SK-N-SH treated with all-trans-retinoic acid at 6 μM for 48 hours (cell line): Measurements from ENCODE around the gene WASL.

Experiments
- ATAC-seq: fragments of 200-7000 bp; cut with Tn5 transposase; 3 replicates; pipeline ENCODE4 v1.9.1; 2020; ENCODE audit warnings: mild to moderate bottlenecking, moderate library complexity
- ARNTL ChIP-seq: fragments of 450-650 bp; formaldehyde crosslinking; IDR thresholded peaks from 2 replicates; pipeline ENCODE4 v1.5.0; 2020; ENCODE audit warnings: low read depth, mild to moderate bottlenecking, moderate library complexity, borderline replicate concordance
- BACH2 ChIP-seq: fragments of 250-450 bp; sonication (Bioruptor Pico); IDR thresholded peaks from 2 replicates; pipeline ENCODE4 v1.9.0; 2021; ENCODE audit warnings: mild to moderate bottlenecking, borderline replicate concordance
- CREB5 ChIP-seq: fragments of 250-450 bp; sonication (Bioruptor Pico); IDR thresholded peaks from 2 replicates; pipeline ENCODE4 v1.5.1; 2020; ENCODE audit warnings: low read depth, mild to moderate bottlenecking, moderate library complexity
- CSDC2 ChIP-seq: fragments of 250-450 bp; sonication (Bioruptor Pico); IDR thresholded peaks from 2 replicates; pipeline ENCODE4 v1.5.0; 2020; ENCODE audit warnings: mild to moderate bottlenecking, moderate library complexity
- CSRNP3 ChIP-seq: fragments of 250-450 bp; sonication (Bioruptor Pico); IDR thresholded peaks from 2 replicates; pipeline ENCODE4 v1.5.1; 2021; ENCODE audit warnings: mild to moderate bottlenecking, moderate library complexity
- ESRRG ChIP-seq: fragments of 250-450 bp; sonication (Bioruptor Pico); IDR thresholded peaks from 2 replicates; pipeline ENCODE4 v1.6.1; 2021; ENCODE audit warnings: mild to moderate bottlenecking
- ISL1 ChIP-seq: fragments of 250-450 bp; sonication (Bioruptor Pico); IDR thresholded peaks from 2 replicates; pipeline ENCODE4 v2.1.2; 2022; ENCODE audit warnings: mild to moderate bottlenecking, moderate library complexity
- OSR1 ChIP-seq: fragments of 250-450 bp; sonication (Bioruptor Pico); IDR thresholded peaks from 2 replicates; pipeline ENCODE4 v1.8.0; 2022; ENCODE audit warnings: moderate library complexity, mild to moderate bottlenecking, inconsistent platforms
- PATZ1 ChIP-seq: fragments of 250-450 bp; sonication (Bioruptor Pico); IDR thresholded peaks from 2 replicates; pipeline ENCODE4 v1.8.0; 2020; ENCODE audit warnings: mild to moderate bottlenecking, moderate library complexity, borderline replicate concordance
- POU6F1 ChIP-seq: fragments of 250-450 bp; sonication (Bioruptor Pico); IDR thresholded peaks from 2 replicates; pipeline ENCODE4 v1.8.0; 2021; ENCODE audit warnings: low read depth, mild to moderate bottlenecking, moderate library complexity, borderline replicate concordance
- PPARA ChIP-seq: fragments of 250-450 bp; sonication (Bioruptor Pico); IDR thresholded peaks from 2 replicates; pipeline ENCODE4 v1.5.0; 2020; ENCODE audit warnings: mild to moderate bottlenecking, borderline replicate concordance
- RARB ChIP-seq: fragments of 250-450 bp; sonication (Bioruptor Pico); IDR thresholded peaks from 2 replicates; pipeline ENCODE4 v1.8.0; 2021; ENCODE audit warnings: mild to moderate bottlenecking, moderate library complexity
- SNAI2 ChIP-seq: fragments of 250-450 bp; sonication (Bioruptor Pico); IDR thresholded peaks from 2 replicates; pipeline ENCODE4 v1.5.0; 2020; ENCODE audit warnings: mild to moderate bottlenecking, moderate library complexity
- TCF4 ChIP-seq: fragments of 250-450 bp; sonication (Bioruptor Pico); IDR thresholded peaks from 2 replicates; pipeline ENCODE4 v1.8.0; 2021; ENCODE audit warnings: mild to moderate bottlenecking, moderate library complexity, borderline replicate concordance
- TOX ChIP-seq: fragments of 250-450 bp; sonication (Bioruptor Pico); IDR thresholded peaks from 2 replicates; pipeline ENCODE4 v1.8.0; 2021; ENCODE audit warnings: mild to moderate bottlenecking, moderate library complexity, borderline replicate concordance
- TSHZ2 ChIP-seq: fragments of 250-450 bp; sonication (Bioruptor Pico); IDR thresholded peaks from 2 replicates; pipeline ENCODE4 v1.5.0; 2020; ENCODE audit warnings: mild to moderate bottlenecking, moderate library complexity
- ZC3H10 ChIP-seq: fragments of 250-450 bp; sonication (Bioruptor Pico); IDR thresholded peaks from 2 replicates; pipeline ENCODE4 v1.5.1; 2021; ENCODE audit warnings: mild to moderate bottlenecking, moderate library complexity
- ZFP3 ChIP-seq: fragments of 250-450 bp; sonication (Bioruptor Pico); IDR thresholded peaks from 2 replicates; pipeline ENCODE4 v1.5.0; 2020; ENCODE audit warnings: mild to moderate bottlenecking, moderate library complexity
- ZNF565 ChIP-seq: fragments of 450-650 bp; formaldehyde crosslinking; conservative IDR thresholded peaks from 2 replicates; pipeline ENCODE4 v1.5.0; 2020; ENCODE audit warnings: low read depth, mild to moderate bottlenecking, moderate library complexity
- ZNF8 ChIP-seq: fragments of 450-650 bp; formaldehyde crosslinking; IDR thresholded peaks from 2 replicates; pipeline ENCODE4 v1.5.0; 2020; ENCODE audit warnings: mild to moderate bottlenecking, moderate library complexity

The WASL gene

GRCh38 chr7:123695944-123696677 is 52.7 kb downstream of the WASL start (continued):
- TF ChIP-seq CREB5 (CRISPR knock-in tag): no peak

- TF ChIP-seq PATZ1: no peak
- no peak for TF ChIP-seq CSRNP3
- TF ChIP-seq ARNTL (CRISPR knock-in tag): no peak
- no peak for TF ChIP-seq POU6F1 (CRISPR knock-in tag)
- no peak for TF ChIP-seq ZFP3 (CRISPR knock-in tag)
- TF ChIP-seq OSR1 (CRISPR knock-in tag): no peak
- no peak for TF ChIP-seq ZNF565 (CRISPR knock-in tag)
- no peak for TF ChIP-seq ZNF8 (CRISPR knock-in tag)
- TF ChIP-seq ZC3H10: no peak
- no peak for TF ChIP-seq CREB5 (CRISPR knock-in tag)
- TF ChIP-seq PPARA: no peak
- no peak for TF ChIP-seq ISL1 (CRISPR knock-in tag)
- TF ChIP-seq CSDC2 (CRISPR knock-in tag): no peak
- no peak for TF ChIP-seq TCF4 (CRISPR knock-in tag)
- no peak for TF ChIP-seq SNAI2
- TF ChIP-seq TSHZ2 (CRISPR knock-in tag): no peak
- no peak for TF ChIP-seq RARB (CRISPR knock-in tag)
- TF ChIP-seq BACH2 (CRISPR knock-in tag): no peak
- no peak for ATAC-seq
Measured at GRCh38 chr7:123692471-123692877, 56.3 kb downstream of the WASL start.

- ATAC-seq: no peak
- no peak for TF ChIP-seq POU6F1 (CRISPR knock-in tag)
- TF ChIP-seq CREB5 (CRISPR knock-in tag): no peak
- no peak for TF ChIP-seq ESRRG (CRISPR knock-in tag)
- TF ChIP-seq TSHZ2 (CRISPR knock-in tag): no peak
- no peak for TF ChIP-seq OSR1 (CRISPR knock-in tag)
- no peak for TF ChIP-seq RARB (CRISPR knock-in tag)
- no peak for TF ChIP-seq TOX (CRISPR knock-in tag)
- TF ChIP-seq, all 23 proteins: peak for 0
Measured at GRCh38 chr7:123690550-123690949, 58.3 kb downstream of the WASL start.
